Activated T-cell treated with anti-CD3 and anti-CD28 coated beads, Interleukin-2, amount 50 U/mL, for 24 hours (primary cell): Measurements from ENCODE around the gene TMEM50B.

Source experiments
- DNase-seq: peaks from one replicate; pipeline ENCODE4 v3.0.0-alpha.2; 2020
- H3K27ac Mint-ChIP-seq: 2 replicates; pipeline ENCODE4 v1.8.0; 2020; ENCODE audit warnings: mild to moderate bottlenecking, mixed read lengths
- H3K27me3 Mint-ChIP-seq: 2 replicates; pipeline ENCODE4 v1.8.0; 2020; ENCODE audit warnings: mixed read lengths
- H3K36me3 Mint-ChIP-seq: 2 replicates; pipeline ENCODE4 v1.8.0; 2020; ENCODE audit warnings: low read depth, mixed read lengths
- H3K4me1 Mint-ChIP-seq: 2 replicates; pipeline ENCODE4 v1.8.0; 2020; ENCODE audit warnings: low read depth, mixed read lengths
- H3K4me3 Mint-ChIP-seq: 2 replicates; pipeline ENCODE4 v1.8.0; 2020; ENCODE audit warnings: mild to moderate bottlenecking, moderate library complexity, mixed read lengths
- H3K9me3 Mint-ChIP-seq: 2 replicates; pipeline ENCODE4 v1.8.0; 2020; ENCODE audit warnings: mixed read lengths

The TMEM50B gene

DNA sequence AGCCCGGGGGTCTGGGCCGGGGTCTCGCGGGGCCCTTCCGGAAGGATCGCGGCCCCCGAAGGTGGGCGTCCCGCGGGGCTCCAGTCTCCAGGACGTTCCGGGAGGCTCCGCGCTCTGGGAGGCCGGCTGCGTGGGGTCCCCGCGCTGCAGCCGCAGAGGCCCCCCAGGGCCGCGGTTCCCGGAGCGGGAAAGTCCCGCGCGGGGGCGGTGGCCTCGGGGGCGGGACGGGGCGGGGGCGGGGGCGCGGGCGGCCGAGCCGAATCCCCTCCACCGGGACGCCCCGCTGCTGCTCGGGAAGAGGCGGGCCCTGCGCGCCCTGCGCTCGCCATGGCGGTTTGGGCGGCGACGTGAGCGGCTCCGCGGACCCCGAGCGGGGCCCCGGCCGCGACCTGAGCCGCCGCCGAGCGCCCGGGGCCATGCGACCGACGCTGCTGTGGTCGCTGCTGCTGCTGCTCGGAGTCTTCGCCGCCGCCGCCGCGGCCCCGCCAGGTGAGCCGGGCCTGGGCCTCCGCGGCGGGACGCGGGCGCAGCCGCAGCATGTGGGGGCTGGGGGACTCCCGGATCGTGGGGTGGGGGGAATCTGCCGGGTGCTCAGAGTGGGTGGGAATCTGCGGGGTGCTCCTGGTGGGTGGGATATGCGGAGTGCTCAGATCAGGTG lies 76.5 kb downstream of the TMEM50B start, which contains the start of gene IFNGR2:
Gene IFNGR2, plus strand, starts transcription at position 286 of the 658 bp plus-strand sequence. Its CDS starts 131 bp downstream, at position 417.
- Mint-ChIP-seq H3K36me3 (peaks cover 5% of the 10 kb centered on the region), H3K4me3 (peak within 1 kb of the TSS; percentile 88), H3K27ac (peak within 1 kb of the TSS; percentile 91), H3K27me3 (peaks cover 22% of the 10 kb centered on the region), H3K4me1 (peaks cover 49% of the 10 kb centered on the region), H3K9me3 (no peaks in the 10 kb centered on the region)
- peak; percentile 71 for DNase-seq

DNA sequence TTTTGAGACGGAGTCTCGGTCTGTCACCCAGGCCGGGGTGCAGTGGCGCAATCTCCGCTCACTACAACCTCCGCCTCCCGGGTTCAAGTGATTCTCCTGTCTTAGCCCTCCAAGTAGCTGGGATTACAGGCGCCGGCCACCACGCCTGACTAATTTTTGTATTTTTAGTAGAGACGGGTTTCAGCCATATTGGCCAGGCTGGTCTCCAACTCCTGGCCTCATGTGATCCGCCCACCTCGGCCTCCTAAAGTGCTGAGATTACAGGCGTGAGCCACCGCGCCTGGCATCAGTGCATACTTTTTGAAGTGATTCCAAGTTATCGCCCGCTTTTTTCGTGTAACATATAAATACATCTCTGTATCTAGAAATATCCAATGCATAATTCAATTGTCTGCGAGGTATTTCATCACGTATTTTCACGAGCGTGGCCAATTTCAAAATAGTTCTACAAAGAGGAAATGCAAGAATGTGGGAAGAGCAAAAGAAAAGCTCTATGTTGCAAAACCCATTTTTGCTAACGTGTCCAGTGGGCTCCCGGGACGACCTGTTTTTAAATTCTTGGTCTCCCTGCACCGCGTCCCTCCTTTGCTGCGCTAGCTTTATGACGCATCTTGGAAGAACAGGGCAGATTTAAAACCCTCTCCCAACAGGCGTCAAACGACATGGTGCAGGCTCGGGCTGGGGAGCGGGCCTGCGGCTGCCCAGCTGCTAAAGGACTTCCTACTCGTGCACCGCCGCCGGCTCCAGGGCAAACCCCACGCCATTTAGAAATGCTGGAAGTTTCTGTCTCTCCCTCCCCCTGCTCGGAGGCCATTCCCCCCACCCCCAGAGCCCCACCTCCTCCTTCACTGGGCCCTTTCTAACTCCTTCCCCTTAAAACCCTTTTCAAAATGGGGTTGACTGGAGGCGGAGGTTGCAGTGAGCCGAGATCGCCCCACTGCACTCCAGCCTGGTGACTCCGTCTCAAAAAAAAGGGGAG lies 77.5 kb downstream of the TMEM50B start:
- Mint-ChIP-seq H3K27me3 (peaks cover 22% of the 10 kb centered on the region), H3K36me3 (peaks cover 5% of the 10 kb centered on the region), H3K4me3 (peak overlapping the region; percentile 67), H3K9me3 (no peaks in the 10 kb centered on the region), H3K4me1 (peaks cover 47% of the 10 kb centered on the region), H3K27ac (peak overlapping the region; percentile 62)
- DNase-seq, result peak; percentile 54

DNA sequence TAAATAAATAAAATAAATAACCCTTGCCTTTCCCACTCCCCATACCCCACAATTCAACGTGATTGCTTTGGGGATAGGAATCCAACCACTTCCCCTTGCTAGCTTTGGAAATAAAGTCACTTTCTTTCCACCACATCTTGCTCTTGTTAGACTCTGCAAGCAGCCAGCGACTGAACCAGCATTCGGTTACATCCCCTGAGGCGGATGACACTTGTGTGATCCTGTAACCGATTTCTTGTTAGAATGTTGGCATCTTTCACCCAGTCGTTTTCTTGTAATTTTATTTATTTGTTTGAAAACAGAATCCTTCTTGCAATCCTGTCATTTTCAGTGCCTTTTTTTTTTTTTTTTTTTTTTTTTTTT lies 78.2 kb downstream of the TMEM50B start:
- DNase-seq, result no peak
- Mint-ChIP-seq H3K36me3 (peaks cover 5% of the 10 kb centered on the region), H3K4me3 (no peak overlapping the region), H3K4me1 (peaks cover 40% of the 10 kb centered on the region), H3K27ac (no peak overlapping the region), H3K9me3 (no peaks in the 10 kb centered on the region), H3K27me3 (peaks cover 22% of the 10 kb centered on the region)
